Activated B cell treated with CpG ODN at 0.5 μM for 24 hours (primary cell): ENCODE results near the gene POP4. TPM values are rescaled to one million over a fixed set of nuclear protein-coding genes. Genes with fewer than 3 reads are reported as not detected.

ENCODE experiments used
- ATAC-seq: fragments of 200-7000 bp; cut with Tn5 transposase; one replicate; pipeline ENCODE4 v1.10.0; 2021; ENCODE audit warnings: low read depth, mild to moderate bottlenecking, moderate library complexity
- CTCF ChIA-PET: fragments of 350-600 bp; sonication (Branson Sonifier 250); formaldehyde crosslinking; loops from one replicate; lab custom pipeline; 2021; ENCODE audit warnings: antibody characterized with exemption; lab: Charles Lee
- POLR2A ChIA-PET: fragments of 350-600 bp; sonication (Branson Sonifier 250); formaldehyde crosslinking; loops from one replicate; lab custom pipeline; 2021; ENCODE audit warnings: antibody characterized with exemption; lab: Charles Lee
- DNase-seq: peaks from one replicate; pipeline ENCODE4 v3.0.0; 2022
- H3K27ac Mint-ChIP-seq: one replicate; pipeline ENCODE4 v1.8.0; 2020; ENCODE audit warnings: mixed read lengths
- H3K27me3 Mint-ChIP-seq: one replicate; pipeline ENCODE4 v1.8.0; 2021; ENCODE audit warnings: mixed read lengths
- H3K36me3 Mint-ChIP-seq: one replicate; pipeline ENCODE4 v1.8.0; 2021; ENCODE audit warnings: low read depth, mixed read lengths
- H3K4me1 Mint-ChIP-seq: one replicate; pipeline ENCODE4 v1.8.0; 2021; ENCODE audit warnings: mixed read lengths
- H3K4me3 Mint-ChIP-seq: one replicate; pipeline ENCODE4 v1.8.0; 2020; ENCODE audit warnings: mild to moderate bottlenecking, mixed read lengths
- H3K9me3 Mint-ChIP-seq: one replicate; pipeline ENCODE4 v1.8.0; 2020; ENCODE audit warnings: mixed read lengths
- CTCF ChIP-seq: fragments of 200-600 bp; IDR thresholded peaks from one replicate; pipeline ENCODE4 v1.8.0; 2022; ENCODE audit warnings: antibody characterized with exemption, mild to moderate bottlenecking
- intact Hi-C: fragments of 100-400 bp; cut with micrococcal nuclease; formaldehyde crosslinking; loops from one replicate; pipeline ENCODE4 v1.15.1; 2024
- total RNA-seq: library from RNA; stranded (reverse); gene quantifications from 2 replicates; pipeline ENCODE4 v1.2.3, GENCODE V29; 2022

POP4 gene
- total RNA-seq, 1 donor from 2014 or later, result 74.5 TPM

- POLR2A ChIA-PET, result no interaction called here
- no peak for ATAC-seq
These were observed 32.6 kb upstream of the POP4 start for GRCh38 chr19:29573486-29573885.

GRCh38 chr19:29574510-29574909 is 31.6 kb upstream of the POP4 start:
- Mint-ChIP-seq H3K9me3 (no peaks in the 10 kb centered on the region), H3K4me3 (no peak overlapping the region), H3K36me3 (no peaks in the 10 kb centered on the region), H3K27ac (no peak overlapping the region), H3K27me3 (peaks cover 28% of the 10 kb centered on the region), H3K4me1 (peaks cover 10% of the 10 kb centered on the region)
- no peak for TF ChIP-seq CTCF
- DNase-seq, result no peak
- ChIA-PET POLR2A (no interaction called here), CTCF (no interaction called here)
- ATAC-seq, result no peak
- intact Hi-C loops, result no loop called here

More at GRCh38 chr19:29573486-29573885, 32.6 kb upstream of the POP4 start:
- CTCF ChIA-PET, result no interaction called here
- H3K27ac Mint-ChIP-seq, result no peak overlapping the region
- no peak for TF ChIP-seq CTCF
- H3K36me3 Mint-ChIP-seq, result no peaks in the 10 kb centered on the region
- DNase-seq, result no peak
- intact Hi-C loops, result no loop called here
- no peaks in the 10 kb centered on the region for H3K9me3 Mint-ChIP-seq
- no peak overlapping the region for H3K4me3 Mint-ChIP-seq
- peaks cover 27% of the 10 kb centered on the region for H3K27me3 Mint-ChIP-seq
- H3K4me1 Mint-ChIP-seq, result peaks cover 10% of the 10 kb centered on the region

- no peak overlapping the region for H3K4me3 Mint-ChIP-seq
- H3K27me3 Mint-ChIP-seq, result peaks cover 33% of the 10 kb centered on the region
- POLR2A ChIA-PET, result interaction anchor here (1.0 kb wide), 1 partner anchor 30 kb away, joined by 3 read pairs; the partner anchor contains the start of gene POP4
- no peaks in the 10 kb centered on the region for H3K36me3 Mint-ChIP-seq
- H3K27ac Mint-ChIP-seq, result no peak overlapping the region
- TF ChIP-seq CTCF, result no peak
- DNase-seq (no peak), ATAC-seq (no peak)
- H3K4me1 Mint-ChIP-seq, result peaks cover 10% of the 10 kb centered on the region
- CTCF ChIA-PET, result no interaction called here
- intact Hi-C loops, result no loop called here
- H3K9me3 Mint-ChIP-seq, result peaks cover 2% of the 10 kb centered on the region
These were observed 30.0 kb upstream of the POP4 start for GRCh38 chr19:29576046-29576606.

- intact Hi-C loops, result no loop called here
- Mint-ChIP-seq H3K4me1 (peaks cover 10% of the 10 kb centered on the region), H3K9me3 (peaks cover 7% of the 10 kb centered on the region), H3K4me3 (no peak overlapping the region), H3K27me3 (peaks cover 38% of the 10 kb centered on the region), H3K27ac (no peak overlapping the region), H3K36me3 (no peaks in the 10 kb centered on the region)
- ChIA-PET CTCF (no interaction called here), POLR2A (interaction anchor here (1.0 kb wide), 1 partner anchor 29 kb away, joined by 3 read pairs; the partner anchor contains the start of gene POP4)
- DNase-seq (no peak), ATAC-seq (peak; percentile 34)
- no peak for TF ChIP-seq CTCF
These were observed 29.1 kb upstream of the POP4 start for GRCh38 chr19:29576761-29577648.

DNA sequence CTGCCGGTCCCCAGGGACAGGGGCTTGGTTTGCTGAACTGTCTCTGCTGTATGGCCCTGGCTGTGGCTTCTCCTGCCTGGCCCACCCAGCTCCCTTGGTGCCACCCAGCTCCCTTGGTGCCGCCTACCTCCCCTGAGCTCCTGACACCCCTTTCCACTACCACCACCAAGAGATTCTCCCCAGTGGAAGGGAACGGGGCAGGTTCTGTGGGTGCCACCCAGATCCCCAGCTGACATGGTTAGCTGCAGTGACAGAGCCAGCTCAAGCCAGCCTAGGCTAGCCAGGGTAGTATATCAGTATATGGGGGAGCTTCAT is 28.5 kb upstream of the POP4 start:
- TF ChIP-seq CTCF, result no peak
- H3K4me3 Mint-ChIP-seq, result no peak overlapping the region
- intact Hi-C loops, result no loop called here
- no peak for DNase-seq
- ChIA-PET POLR2A (no interaction called here), CTCF (no interaction called here)
- peaks cover 36% of the 10 kb centered on the region for H3K27me3 Mint-ChIP-seq
- H3K36me3 Mint-ChIP-seq, result no peaks in the 10 kb centered on the region
- ATAC-seq, result no peak
- H3K4me1 Mint-ChIP-seq, result peaks cover 10% of the 10 kb centered on the region
- H3K27ac Mint-ChIP-seq, result no peak overlapping the region
- H3K9me3 Mint-ChIP-seq, result peaks cover 7% of the 10 kb centered on the region
